ENCODE data around the gene TMEM59L. TPM values are rescaled to one million over a fixed set of nuclear protein-coding genes. Genes with fewer than 3 reads are reported as not detected.

TMEM59L gene
- total and polyA plus RNA-seq, 2 of the 4 experiments (the other 2 are of a cell fraction) = under 0.01 to 5.9 TPM

DNA sequence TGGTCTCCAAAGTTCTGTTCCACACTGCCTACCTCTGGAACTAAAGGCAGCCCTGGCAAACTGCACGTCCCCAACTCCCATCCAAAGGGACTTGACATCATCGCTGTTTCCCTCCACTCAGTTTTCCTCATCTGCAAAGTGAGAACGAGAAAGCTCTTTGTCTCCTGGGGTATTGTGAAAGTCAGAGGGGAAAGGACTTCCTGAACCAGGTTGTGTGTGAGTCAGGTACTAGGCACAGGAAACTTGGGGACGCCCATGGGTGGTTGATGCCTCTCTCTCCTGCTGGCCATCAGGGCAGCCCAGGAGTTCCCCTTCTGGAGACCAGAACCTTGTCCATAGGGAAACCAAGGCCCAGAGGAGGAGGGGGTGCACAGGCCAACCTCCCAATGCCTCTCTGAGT, 10.8 kb upstream of the TMEM59L start:
- ATAC-seq (ENCODE audit: low read depth) = no peak
- Histone ChIP-seq H4K91ac (ENCODE audit: insufficient read depth, low read depth, low read length) (no peak overlapping the region), H2AK9ac (replicated peaks; ENCODE audit: low read depth, low read length, poor library complexity) (no peak overlapping the region), H4K5ac (ENCODE audit: low read depth, low read length) (no peak overlapping the region), H2BK5ac (ENCODE audit: low read depth, low read length, poor library complexity, severe bottlenecking) (no peak overlapping the region), H3K9me3 (ENCODE audit: control insufficient read depth, insufficient read depth, low read length) (no peaks in the 10 kb centered on the region), H3K18ac (ENCODE audit: low read depth, low read length) (no peak overlapping the region), H3K4me2 (ENCODE audit: low read depth, low read length) (no peak overlapping the region), H3K4me3 (ENCODE audit: insufficient read depth, low read depth, low read length) (no peak overlapping the region), H3K27me3 (ENCODE audit: control insufficient read depth, insufficient read depth, low read length) (peaks cover 35% of the 10 kb centered on the region), H3K27ac (ENCODE audit: insufficient read depth, low read length) (no peak overlapping the region), H4K8ac (ENCODE audit: low read depth in 2 of 2, low read length in 2 of 2) (no peak overlapping the region), H2BK15ac (ENCODE audit: low read depth, low read length) (no peak overlapping the region), H2BK120ac (ENCODE audit: low read depth, low read length) (no peak overlapping the region), H2AFZ (replicated peaks; ENCODE audit: low read length, poor library complexity) (no peak overlapping the region), H3K4me1 (ENCODE audit: control insufficient read depth, insufficient read depth, low read length) (no peaks in the 10 kb centered on the region; the same call in 1 of the 2 replicates), H2BK20ac (ENCODE audit: low read depth, low read length) (no peak overlapping the region), H3K9ac (ENCODE audit: low read depth, low read length) (no peak overlapping the region), H2AK5ac (ENCODE audit: low read depth, low read length) (no peak overlapping the region), H3K14ac (replicated peaks; ENCODE audit: low read depth, low read length) (no peak overlapping the region), H3K9me1 (ENCODE audit: insufficient read depth, low read length) (no peaks in the 10 kb centered on the region), H3K23ac (ENCODE audit: low read depth, low read length) (no peak overlapping the region), H4K20me1 (ENCODE audit: insufficient read depth, low read length) (peaks cover 5% of the 10 kb centered on the region; the same call in 1 of the 2 replicates), H3K79me1 (ENCODE audit: low read depth in 1 of 2, low read length in 2 of 2) (no peaks in the 10 kb centered on the region), H3K56ac (ENCODE audit: extremely low read depth, insufficient read depth, low read length) (no peak overlapping the region), H3K4ac (ENCODE audit: low read depth, low read length) (no peak overlapping the region), H3K36me3 (ENCODE audit: control insufficient read depth, insufficient read depth, low read length) (no peaks in the 10 kb centered on the region)
- intact Hi-C loops (cut with micrococcal nuclease) (no loop called here), in situ Hi-C loops (cut with MboI; ENCODE audit: low sequenced_read_pairs) (no loop called here), dilution Hi-C loops (cut with HindIII; ENCODE audit: low sequenced_read_pairs, unreplicated experiment) (no loop called here)
- TF ChIP-seq SMC3 (IDR thresholded peaks at IDR 0.05; ENCODE audit: low read depth, low read length) (no peak), NFE2L2 (IDR thresholded peaks at IDR 0.05; ENCODE audit: low read depth, low read length) (no peak), MAFK (IDR thresholded peaks at IDR 0.05; ENCODE audit: low read depth, low read length) (no peak), MXI1 (IDR thresholded peaks at IDR 0.05; ENCODE audit: borderline replicate concordance, low read depth, low read length) (no peak), CEBPB (IDR thresholded peaks at IDR 0.05; ENCODE audit: low read depth, low read length) (no peak), POLR2A (IDR thresholded peaks at IDR 0.05; ENCODE audit: low read depth, low read length) (no peak), CHD1 (IDR thresholded peaks at IDR 0.05; ENCODE audit: low read depth, low read length) (no peak), MAZ (IDR thresholded peaks at IDR 0.05; ENCODE audit: borderline replicate concordance, low read depth, low read length) (no peak), RCOR1 (IDR thresholded peaks at IDR 0.05; ENCODE audit: insufficient replicate concordance, low read length) (no peak), BHLHE40 (IDR thresholded peaks at IDR 0.05; ENCODE audit: low read depth, low read length) (no peak), USF2 (IDR thresholded peaks at IDR 0.05; ENCODE audit: low read depth, low read length) (no peak)
- TF ChIP-seq, protein P1, sequence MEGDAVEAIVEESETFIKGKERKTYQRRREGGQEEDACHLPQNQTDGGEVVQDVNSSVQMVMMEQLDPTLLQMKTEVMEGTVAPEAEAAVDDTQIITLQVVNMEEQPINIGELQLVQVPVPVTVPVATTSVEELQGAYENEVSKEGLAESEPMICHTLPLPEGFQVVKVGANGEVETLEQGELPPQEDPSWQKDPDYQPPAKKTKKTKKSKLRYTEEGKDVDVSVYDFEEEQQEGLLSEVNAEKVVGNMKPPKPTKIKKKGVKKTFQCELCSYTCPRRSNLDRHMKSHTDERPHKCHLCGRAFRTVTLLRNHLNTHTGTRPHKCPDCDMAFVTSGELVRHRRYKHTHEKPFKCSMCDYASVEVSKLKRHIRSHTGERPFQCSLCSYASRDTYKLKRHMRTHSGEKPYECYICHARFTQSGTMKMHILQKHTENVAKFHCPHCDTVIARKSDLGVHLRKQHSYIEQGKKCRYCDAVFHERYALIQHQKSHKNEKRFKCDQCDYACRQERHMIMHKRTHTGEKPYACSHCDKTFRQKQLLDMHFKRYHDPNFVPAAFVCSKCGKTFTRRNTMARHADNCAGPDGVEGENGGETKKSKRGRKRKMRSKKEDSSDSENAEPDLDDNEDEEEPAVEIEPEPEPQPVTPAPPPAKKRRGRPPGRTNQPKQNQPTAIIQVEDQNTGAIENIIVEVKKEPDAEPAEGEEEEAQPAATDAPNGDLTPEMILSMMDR (conservative IDR thresholded peaks at IDR 0.05; ENCODE audit: low read depth, low read length) = no peak
- no peak for DNase-seq
- BruUV-seq (replicated peaks) = no TSS peak
- ChIA-PET CTCF (no interaction called here), POLR2A (ENCODE audit: unreplicated experiment) (no interaction called here)
- WGBS, 2 experiments (ENCODE audit: extremely low coverage in 2 of 2, insufficient read length in 1 of 2) = no CpG with 5 or more reads among the region's 4 CpGs

Measured in IMR-90 (cell line).